Measurements from ENCODE around the gene SYNE2.

Gene SYNE2

GRCh38 chr14:63875311-63875710 is 22.5 kb downstream of the SYNE2 start:
- DNase-seq = no peak

- no peak for DNase-seq
Measured at GRCh38 chr14:63877550-63877939, 24.7 kb downstream of the SYNE2 start.

GRCh38 chr14:63878052-63878451 is 25.2 kb downstream of the SYNE2 start:
- no peak for DNase-seq

- no peak for DNase-seq
Measured at GRCh38 chr14:63878792-63879191, 26.0 kb downstream of the SYNE2 start.

- no peak for DNase-seq
Measured at GRCh38 chr14:63881926-63882325, 29.1 kb downstream of the SYNE2 start.

- DNase-seq = no peak
Measured at GRCh38 chr14:63887899-63888298, 35.1 kb downstream of the SYNE2 start.

- no peak for DNase-seq
Measured at GRCh38 chr14:63890553-63890952, 37.7 kb downstream of the SYNE2 start.

- DNase-seq = no peak
Measured at GRCh38 chr14:63891148-63891975, 38.6 kb downstream of the SYNE2 start.

- no peak for DNase-seq
Measured at GRCh38 chr14:63892265-63892664, 39.5 kb downstream of the SYNE2 start.

GRCh38 chr14:63893701-63894458 is 41.1 kb downstream of the SYNE2 start:
- no peak for DNase-seq

- no peak for DNase-seq
Measured at GRCh38 chr14:63895510-63895909, 42.7 kb downstream of the SYNE2 start.

- no peak for DNase-seq
Measured at GRCh38 chr14:63896278-63896720, 43.5 kb downstream of the SYNE2 start.

GRCh38 chr14:63897721-63898163 is 44.9 kb downstream of the SYNE2 start:
- DNase-seq = no peak

- DNase-seq = no peak
Measured at GRCh38 chr14:63899953-63900352, 47.1 kb downstream of the SYNE2 start.

GRCh38 chr14:63901434-63902085 is 48.8 kb downstream of the SYNE2 start:
- no peak for DNase-seq

- no peak for DNase-seq
Measured at GRCh38 chr14:63902375-63902976, 49.7 kb downstream of the SYNE2 start.

GRCh38 chr14:63904724-63905123 is 51.9 kb downstream of the SYNE2 start:
- DNase-seq = no peak

GRCh38 chr14:63905370-63905769 is 52.6 kb downstream of the SYNE2 start:
- DNase-seq = no peak

GRCh38 chr14:63908667-63909264 is 56.0 kb downstream of the SYNE2 start:
- DNase-seq = no peak

- DNase-seq = no peak
Measured at GRCh38 chr14:63909984-63910383, 57.2 kb downstream of the SYNE2 start.

- DNase-seq = no peak
Measured at GRCh38 chr14:63910583-63911363, 58.0 kb downstream of the SYNE2 start.

GRCh38 chr14:63911404-63911803 is 58.6 kb downstream of the SYNE2 start:
- no peak for DNase-seq

Data from CD4-positive, alpha-beta T cell treated with Interferon gamma for 1 hour (primary cell).